ENCODE measurements around the gene ALOX5AP. TPM values are rescaled to one million over a fixed set of nuclear protein-coding genes. Genes with fewer than 3 reads are reported as not detected.

The ALOX5AP gene
- total and polyA plus RNA-seq, 9 of the 15 experiments (the other 6 are each of a cell fraction or from before 2014, with no cell fraction given): 0.31 TPM; not detected in 8

GRCh38 chr13:30791354-30792001 is 56.1 kb downstream of the ALOX5AP start:
- Histone ChIP-seq H3K9me1 (ENCODE audit: control insufficient read depth, insufficient read depth, low read length) (no peaks in the 10 kb centered on the region), H3K4me2 (ENCODE audit: insufficient read depth, low read length) (no peak overlapping the region), H3K27me3 (ENCODE audit: control insufficient read depth in 2 of 2, insufficient read depth in 2 of 2, low read length in 2 of 2) (peaks cover 0 to 24% of the 10 kb centered on the region in 2 experiments; a peak in 3 of 5 replicates), H3K9me3 (replicated peaks; ENCODE audit: control insufficient read depth, insufficient read depth, low read depth, low read length) (no peaks in the 10 kb centered on the region), H3K36me3 (ENCODE audit: control insufficient read depth, insufficient read depth, low read length) (no peaks in the 10 kb centered on the region), H3K79me2 (ENCODE audit: control insufficient read depth, insufficient read depth, low read length) (no peaks in the 10 kb centered on the region), H3K27ac (ENCODE audit: extremely low read depth, low read depth, low read length) (no peak overlapping the region), H2AFZ (ENCODE audit: low read depth, low read length) (no peak overlapping the region), H3K4me1 (replicated peaks in 1 of 2; ENCODE audit: control insufficient read depth in 2 of 2, insufficient read depth in 2 of 2, low read length in 2 of 2) (no peaks in the 10 kb centered on the region; a peak in 1 of 5 replicates), H3K9ac (ENCODE audit: insufficient read depth in 1 of 2, low read depth in 2 of 2, low read length in 2 of 2) (no peak overlapping the region), H4K20me1 (replicated peaks; ENCODE audit: control insufficient read depth, insufficient read depth, low read length) (no peaks in the 10 kb centered on the region), H3K4me3 (no peak overlapping the region)
- DNase-seq (ENCODE audit: extremely low read depth in 1 of 4, low spot score in 3 of 4) (no peak), ATAC-seq (no peak), FAIRE-seq (no peak)
- BruUV-seq (replicated peaks): no TSS peak
- in situ Hi-C loops (cut with MboI) (loop anchor here (10.0 kb wide), 1 partner anchor 667 kb away; no protein-coding TSS in a partner anchor), intact Hi-C loops (cut with micrococcal nuclease) (no loop called here)
- ChIA-PET CTCF (ENCODE audit: low intra/inter-chr PET ratio) (no interaction called here), POLR2A (interaction anchor here (0.6 kb wide), 1 partner anchor 253 kb away, joined by 3 read pairs; no protein-coding TSS in a partner anchor)
- TF ChIP-seq BRD4 (IDR thresholded peaks at IDR 0.05): no peak
- no peak for TF ChIP-seq DEAF1 (CRISPR knock-in tag; IDR thresholded peaks at IDR 0.05)
- no peak for TF ChIP-seq CBFB (CRISPR knock-in tag; IDR thresholded peaks at IDR 0.05)
- TF ChIP-seq CTBP1 (IDR thresholded peaks at IDR 0.05; ENCODE audit: borderline replicate concordance): no peak
- no peak for TF ChIP-seq CXXC5 (CRISPR knock-in tag; IDR thresholded peaks at IDR 0.05)
- WGBS (ENCODE audit: insufficient coverage, low coverage, missing lambda C conversion rate): 0% methylated on average over 9 of the region's 11 CpGs

Data from K562 (cell line).